Right lobe of liver (tissue), 6 donors: ENCODE measurements around the gene SYMPK. TPM values are rescaled to one million over a fixed set of nuclear protein-coding genes. Genes with fewer than 3 reads are reported as not detected.

ENCODE experiments used
- ATAC-seq, 4 donors: fragments of 200-7000 bp; cut with Tn5 transposase; one replicate each; pipeline ENCODE4 v1.9.1; 2020; ENCODE audit warnings: mild to moderate bottlenecking in 4 of 4, moderate library complexity in 4 of 4
- DNase-seq, 3 donors: peaks; one replicate each; pipeline ENCODE4 v3.0.0-alpha.2; 2020
- H3K27ac ChIP-seq, 3 donors: fragments of 200-600 bp; one replicate each; pipeline ENCODE4 v1.8.0; 2022
- H3K27me3 ChIP-seq, 2 donors: fragments of 200-600 bp; one replicate each; pipeline ENCODE4 v1.8.0; 2022
- H3K36me3 ChIP-seq, 4 donors: fragments of 200-600 bp; sonication (generic) in 1 of 4; one replicate each; pipeline versions ENCODE4 v1.5.1 to v1.8.0; 2017 to 2022; ENCODE audit warnings: control low read depth in 1 of 4
- H3K4me1 ChIP-seq, 4 donors: fragments of 200-600 bp; sonication (generic) in 1 of 4; one replicate each; pipeline versions ENCODE4 v1.5.1 to v1.8.0; 2017 to 2022; ENCODE audit warnings: control low read depth in 1 of 4
- H3K4me3 ChIP-seq, 3 donors: fragments of 200-600 bp; one replicate each; pipeline ENCODE4 v1.8.0; 2022
- H3K9me3 ChIP-seq, 4 donors: fragments of 200-600 bp; sonication (generic) in 1 of 4; one replicate each; pipeline versions ENCODE4 v1.5.1 to v1.8.0; 2017 to 2022; ENCODE audit warnings: control low read depth in 1 of 4
- POLR2A ChIP-seq: fragments of 450-650 bp; IDR thresholded peaks from one replicate; pipeline ENCODE4 v1.6.1; 2017; ENCODE audit warnings: antibody characterized with exemption, mild to moderate bottlenecking
- WGBS: methylation state at CpG from one replicate; pipeline ENCODE4 v1.1.6; 2018; ENCODE audit warnings: low coverage, low lambda C conversion rate; ENCODE audit not compliant: insufficient coverage; ENCODE audit errors: missing lambda C conversion rate; 5-methylcytosine and 5-hydroxymethylcytosine counted together
- intact Hi-C, 2 donors: fragments of 100-400 bp; cut with DNase I; formaldehyde crosslinking; loops; one replicate each; pipeline versions ENCODE4 v1.11.2 to v1.14.1; 2022
- long read RNA-seq: library from polyadenylated mRNA; unstranded; transcript quantifications from one replicate; pipeline ENCODE4 v2.0.0, GENCODE V29; 2019
- total RNA-seq, 6 experiments: library from RNA; depleted of rRNA in 2 of 6; stranded (reverse); fragments of >200 nt in 2 of 6; fragmentation: NEBNext Ultra II Directional in 3 of 6; extraction: Animal tissue kit (Norgen Biotek cat#: 25700) in 3 of 6; gene quantifications; one replicate each; pipeline versions ENCODE4 v1.1.0 to v1.2.4, GENCODE V29; 2016 to 2023
- TF ChIP-seq, protein P1 (sequence below), 4 donors: fragments of 200-600 bp in 3 of 4; fragments of 450-650 bp in 1 of 4; IDR thresholded peaks; one replicate each; pipeline versions ENCODE4 v1.5.1 to v1.8.0; 2016 to 2022; ENCODE audit warnings: antibody characterized with exemption in 4 of 4, mild to moderate bottlenecking in 2 of 4
- donor health status: DM: no; HTN: yes; CAD: no.
- donor health status: DM: no; HTN: no; CAD: no.
- donor health status: DM: no; HTN: no; CAD: no.
- donor health status: DM: no; HTN: yes; CAD: no.
- donor health status: DM: no; HTN: yes; CAD: no.

SYMPK gene
- 10 to 100 TPM; 31.1 to 50.1 (median 42.0) TPM for total RNA-seq
- long read RNA-seq, partial matches to known transcripts, result 0 of 1 reads
- long read RNA-seq, other reads (novel, unspliced or antisense), result 1 of 1 reads

DNA sequence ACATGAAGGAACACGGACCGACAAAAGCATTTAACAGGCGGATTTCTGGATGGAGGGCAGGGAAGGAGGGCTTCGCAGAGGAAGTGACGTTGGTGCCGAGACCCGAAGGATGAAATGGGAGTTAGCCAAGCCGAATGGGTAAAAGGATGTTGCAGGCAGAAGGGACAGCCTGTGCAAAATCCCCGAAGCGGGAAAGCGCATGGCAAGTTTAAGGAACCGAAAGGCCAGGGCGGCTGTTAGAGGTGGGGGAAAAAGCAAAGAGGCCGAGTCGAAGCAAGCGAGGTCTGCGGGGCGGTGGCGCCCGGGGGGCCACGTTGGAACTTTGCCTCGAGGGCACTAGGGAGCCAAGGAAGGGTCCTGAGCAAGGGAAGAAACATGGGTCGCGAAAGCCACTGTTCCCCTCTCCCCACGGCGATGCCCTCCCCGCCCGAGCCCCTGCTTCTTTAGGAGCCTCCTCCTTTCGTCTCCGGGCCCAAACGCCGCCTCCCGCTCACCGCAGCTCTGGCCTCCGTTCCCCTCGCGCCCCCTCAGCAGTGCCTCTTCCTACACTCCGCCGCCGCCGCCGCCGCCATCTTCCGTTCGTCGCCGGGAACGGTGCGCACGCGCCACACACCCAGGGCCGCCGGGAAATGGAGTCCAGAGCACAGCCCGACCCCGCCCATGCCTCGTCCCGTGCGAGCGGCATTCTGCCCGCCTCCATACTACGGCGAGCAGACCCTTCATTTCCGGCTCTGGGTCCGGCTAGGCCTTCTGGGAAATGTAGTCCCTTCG is at the start of gene SYMPK:
Gene SYMPK (minus strand): TSS at position 584 of the 771 bp plus-strand sequence. CDS start 8,652 bp downstream, outside the sequence.
- H3K4me3 ChIP-seq, result peak within 1 kb of the TSS; percentile 82 to 98 (median 92)
- TF ChIP-seq, protein P1, sequence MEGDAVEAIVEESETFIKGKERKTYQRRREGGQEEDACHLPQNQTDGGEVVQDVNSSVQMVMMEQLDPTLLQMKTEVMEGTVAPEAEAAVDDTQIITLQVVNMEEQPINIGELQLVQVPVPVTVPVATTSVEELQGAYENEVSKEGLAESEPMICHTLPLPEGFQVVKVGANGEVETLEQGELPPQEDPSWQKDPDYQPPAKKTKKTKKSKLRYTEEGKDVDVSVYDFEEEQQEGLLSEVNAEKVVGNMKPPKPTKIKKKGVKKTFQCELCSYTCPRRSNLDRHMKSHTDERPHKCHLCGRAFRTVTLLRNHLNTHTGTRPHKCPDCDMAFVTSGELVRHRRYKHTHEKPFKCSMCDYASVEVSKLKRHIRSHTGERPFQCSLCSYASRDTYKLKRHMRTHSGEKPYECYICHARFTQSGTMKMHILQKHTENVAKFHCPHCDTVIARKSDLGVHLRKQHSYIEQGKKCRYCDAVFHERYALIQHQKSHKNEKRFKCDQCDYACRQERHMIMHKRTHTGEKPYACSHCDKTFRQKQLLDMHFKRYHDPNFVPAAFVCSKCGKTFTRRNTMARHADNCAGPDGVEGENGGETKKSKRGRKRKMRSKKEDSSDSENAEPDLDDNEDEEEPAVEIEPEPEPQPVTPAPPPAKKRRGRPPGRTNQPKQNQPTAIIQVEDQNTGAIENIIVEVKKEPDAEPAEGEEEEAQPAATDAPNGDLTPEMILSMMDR (IDR thresholded peaks at IDR 0.05), result peak in 1 of 4 donors; percentile 4
- TF ChIP-seq POLR2A, result peak; percentile 58
- peak; percentile 99 for DNase-seq
- intact Hi-C loops, result no loop called here
- peaks cover 0 to 14% (median 1%) of the 10 kb centered on the region in 4 donors for H3K36me3 ChIP-seq
- ATAC-seq, result peak; percentile 88 to 94 (median 89)
- H3K27ac ChIP-seq, result peak within 1 kb of the TSS; percentile 75 to 88 (median 84)
- no peaks in the 10 kb centered on the region for H3K27me3 ChIP-seq
- H3K9me3 ChIP-seq, result no peaks in the 10 kb centered on the region
- WGBS, result under 1% methylated on average over 32 of the region's 65 CpGs
- peaks cover 0 to 37% (median 12%) of the 10 kb centered on the region in 4 donors for H3K4me1 ChIP-seq

DNA sequence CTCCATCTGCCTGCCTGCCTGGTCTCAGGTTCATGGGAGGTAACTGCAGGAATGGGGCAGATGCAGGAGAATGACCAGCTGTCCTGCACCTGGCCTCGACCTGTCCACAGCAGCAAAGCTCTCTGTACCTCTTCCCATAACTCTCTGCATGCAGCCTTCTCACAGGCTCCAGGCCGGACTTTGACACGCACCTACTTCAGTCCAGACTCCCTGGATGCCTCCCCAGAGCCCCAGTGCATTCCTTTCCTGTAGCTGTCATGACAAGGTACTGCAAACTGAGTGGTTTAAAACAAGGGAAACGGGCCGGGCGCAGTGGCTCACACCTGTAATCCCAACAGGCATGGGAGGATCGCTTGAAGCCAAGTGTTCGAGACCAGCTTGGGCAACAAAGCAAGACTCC is 48.3 kb upstream of the SYMPK start:
- WGBS, result 40% methylated on average over 3 of the region's 8 CpGs
- Histone ChIP-seq H3K27me3 (no peaks in the 10 kb centered on the region), H3K4me3 (no peak overlapping the region), H3K9me3 (no peaks in the 10 kb centered on the region), H3K4me1 (no peaks in the 10 kb centered on the region), H3K27ac (no peak overlapping the region), H3K36me3 (no peaks in the 10 kb centered on the region)
- DNase-seq, result no peak
- TF ChIP-seq POLR2A, result no peak
- TF ChIP-seq, protein P1 (IDR thresholded peaks at IDR 0.05), result no peak
- ATAC-seq, result no peak
- intact Hi-C loops, result no loop called here

DNA sequence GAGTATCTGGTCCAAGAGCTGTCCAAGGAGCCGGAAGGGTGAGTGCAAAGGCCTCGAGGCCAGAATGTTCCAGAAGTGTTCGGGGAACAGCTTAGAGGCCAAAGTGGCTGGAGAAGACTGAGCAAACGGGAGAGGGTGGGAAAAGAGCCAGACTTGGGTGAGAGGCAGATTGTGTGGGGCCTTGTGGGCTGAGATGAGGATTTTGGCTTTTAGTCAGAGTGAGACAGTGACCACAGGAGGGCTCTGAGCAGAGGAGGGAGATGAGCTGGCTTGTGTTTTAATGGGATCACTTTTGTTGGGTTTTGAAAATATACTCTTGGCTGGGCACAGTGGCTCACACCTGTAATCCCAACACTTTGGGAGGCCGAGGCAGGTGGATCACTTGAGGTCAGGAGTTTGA is 46.0 kb upstream of the SYMPK start:
- intact Hi-C loops, result no loop called here
- ATAC-seq (no peak), DNase-seq (no peak)
- TF ChIP-seq POLR2A, result no peak
- TF ChIP-seq, protein P1 (IDR thresholded peaks at IDR 0.05), result no peak
- no peaks in the 10 kb centered on the region for H3K36me3 ChIP-seq
- no peaks in the 10 kb centered on the region for H3K9me3 ChIP-seq
- H3K4me1 ChIP-seq, result no peaks in the 10 kb centered on the region
- H3K4me3 ChIP-seq, result no peak overlapping the region
- no peaks in the 10 kb centered on the region for H3K27me3 ChIP-seq
- no peak overlapping the region for H3K27ac ChIP-seq
- WGBS, result 72% methylated on average over 5 of the region's 5 CpGs

DNA sequence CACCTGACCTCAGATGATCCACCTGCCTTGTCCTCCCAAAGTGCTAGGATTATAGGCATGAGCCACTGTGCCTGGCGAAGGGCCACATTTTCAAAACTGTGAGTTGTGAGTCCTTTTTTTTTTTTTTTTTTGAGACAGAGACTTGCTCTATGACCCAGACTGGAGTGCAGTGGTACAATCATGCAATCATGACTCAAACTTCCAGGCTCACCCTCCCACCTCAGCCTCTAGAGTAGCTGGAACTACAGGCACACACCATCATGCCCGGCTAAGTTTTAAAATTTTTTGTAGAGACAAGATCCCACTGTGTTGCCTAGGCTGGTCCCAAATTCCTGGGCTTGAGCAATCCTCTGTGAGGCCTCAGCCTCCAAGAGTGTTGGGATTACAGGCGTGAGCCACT is 43.3 kb upstream of the SYMPK start:
- no peaks in the 10 kb centered on the region for H3K27me3 ChIP-seq
- peaks cover 0 to 9% (median 0%) of the 10 kb centered on the region in 4 donors for H3K4me1 ChIP-seq
- WGBS, result 86% methylated on average over 3 of the region's 3 CpGs
- TF ChIP-seq, protein P1 (IDR thresholded peaks at IDR 0.05), result no peak
- TF ChIP-seq POLR2A, result no peak
- H3K4me3 ChIP-seq, result no peak overlapping the region
- no peaks in the 10 kb centered on the region for H3K36me3 ChIP-seq
- H3K27ac ChIP-seq, result no peak overlapping the region
- intact Hi-C loops, result no loop called here
- ATAC-seq (no peak), DNase-seq (no peak)
- H3K9me3 ChIP-seq, result no peaks in the 10 kb centered on the region
